ENCODE measurements around the gene LIPC.

LIPC gene

GRCh38 chr15:58387130-58387529, 44.7 kb upstream of the LIPC start:
- Histone ChIP-seq H3K9me3 (ENCODE audit: severe bottlenecking) (no peaks in the 10 kb centered on the region), H3K36me3 (no peaks in the 10 kb centered on the region), H3K27me3 (ENCODE audit: insufficient read depth, low read depth, severe bottlenecking) (no peaks in the 10 kb centered on the region), H3K27ac (no peak overlapping the region), H3K4me3 (ENCODE audit: low read depth, low read length) (no peak overlapping the region)
- DNase-seq: no peak
- TF ChIP-seq CTCF (IDR thresholded peaks at IDR 0.05; ENCODE audit: low read depth, low read length): no peak

- H3K27me3 ChIP-seq (ENCODE audit: insufficient read depth, low read depth, severe bottlenecking): no peaks in the 10 kb centered on the region
- no peaks in the 10 kb centered on the region for H3K9me3 ChIP-seq (ENCODE audit: severe bottlenecking)
- H3K27ac ChIP-seq: no peak overlapping the region
- no peaks in the 10 kb centered on the region for H3K36me3 ChIP-seq
- TF ChIP-seq CTCF (IDR thresholded peaks at IDR 0.05; ENCODE audit: low read depth, low read length): no peak
- no peak overlapping the region for H3K4me3 ChIP-seq (ENCODE audit: low read depth, low read length)
- DNase-seq: no peak
Measured at GRCh38 chr15:58388211-58388610, 43.6 kb upstream of the LIPC start.

DNA sequence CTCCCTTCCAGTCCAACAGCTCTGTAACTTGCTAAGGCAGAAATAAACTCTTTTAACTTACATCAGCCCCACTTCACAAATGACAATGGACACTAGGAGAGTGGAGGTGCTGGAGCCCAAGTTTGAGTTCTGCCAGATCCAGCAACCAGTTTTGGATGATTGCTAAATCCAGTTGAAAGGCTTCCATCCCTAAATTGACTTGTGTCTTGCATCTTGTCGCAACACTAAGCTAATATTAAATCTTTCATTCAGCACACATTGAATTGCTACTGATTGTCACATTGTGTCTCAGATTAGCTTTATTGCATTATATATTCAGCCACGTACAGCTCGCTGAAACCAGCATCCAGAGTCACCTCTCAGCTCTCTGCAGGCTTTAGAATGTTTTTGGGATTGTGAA, 41.7 kb upstream of the LIPC start:
- DNase-seq: no peak
- Histone ChIP-seq H3K27me3 (ENCODE audit: insufficient read depth, low read depth, severe bottlenecking) (no peaks in the 10 kb centered on the region), H3K9me3 (ENCODE audit: severe bottlenecking) (no peaks in the 10 kb centered on the region), H3K36me3 (no peaks in the 10 kb centered on the region), H3K4me3 (ENCODE audit: low read depth, low read length) (no peak overlapping the region), H3K27ac (no peak overlapping the region)
- TF ChIP-seq CTCF (IDR thresholded peaks at IDR 0.05; ENCODE audit: low read depth, low read length): no peak

- no peak for TF ChIP-seq CTCF (IDR thresholded peaks at IDR 0.05; ENCODE audit: low read depth, low read length)
- H3K27ac ChIP-seq: no peak overlapping the region
Measured at GRCh38 chr15:58390655-58391054, 41.1 kb upstream of the LIPC start.

GRCh38 chr15:58391088-58391487, 40.7 kb upstream of the LIPC start:
- TF ChIP-seq CTCF (IDR thresholded peaks at IDR 0.05; ENCODE audit: low read depth, low read length): no peak
- Histone ChIP-seq H3K27ac (no peak overlapping the region), H3K36me3 (no peaks in the 10 kb centered on the region), H3K9me3 (ENCODE audit: severe bottlenecking) (no peaks in the 10 kb centered on the region), H3K27me3 (ENCODE audit: insufficient read depth, low read depth, severe bottlenecking) (no peaks in the 10 kb centered on the region), H3K4me3 (ENCODE audit: low read depth, low read length) (no peak overlapping the region)
- no peak for DNase-seq

More at GRCh38 chr15:58390655-58391054, 41.1 kb upstream of the LIPC start:
- Histone ChIP-seq H3K27me3 (ENCODE audit: insufficient read depth, low read depth, severe bottlenecking) (no peaks in the 10 kb centered on the region), H3K36me3 (no peaks in the 10 kb centered on the region), H3K4me3 (ENCODE audit: low read depth, low read length) (no peak overlapping the region), H3K9me3 (ENCODE audit: severe bottlenecking) (no peaks in the 10 kb centered on the region)
- no peak for DNase-seq

DNA sequence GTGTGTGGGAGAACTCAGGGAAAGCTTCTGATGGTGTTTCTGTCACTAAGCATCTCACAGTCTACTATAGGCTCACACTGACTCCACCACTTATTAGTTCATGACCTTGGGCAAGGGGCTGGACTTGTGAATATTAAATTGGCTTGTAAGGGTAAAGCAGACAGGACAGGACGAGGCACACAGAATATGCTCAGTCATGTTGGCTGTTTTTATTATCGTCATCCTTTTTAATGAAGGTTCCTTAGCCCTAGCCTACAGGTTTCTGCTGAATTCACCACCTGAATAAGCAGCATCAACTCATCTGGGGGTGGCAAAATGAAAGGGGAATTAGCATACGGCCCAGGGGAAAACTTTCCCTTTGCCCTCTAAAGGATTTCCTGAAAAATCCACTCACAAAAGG, 39.6 kb upstream of the LIPC start:
- H3K27me3 ChIP-seq (ENCODE audit: insufficient read depth, low read depth, severe bottlenecking): no peaks in the 10 kb centered on the region
- no peaks in the 10 kb centered on the region for H3K36me3 ChIP-seq
- H3K9me3 ChIP-seq (ENCODE audit: severe bottlenecking): no peaks in the 10 kb centered on the region
- no peak for DNase-seq
- TF ChIP-seq CTCF (IDR thresholded peaks at IDR 0.05; ENCODE audit: low read depth, low read length): no peak
- no peak overlapping the region for H3K27ac ChIP-seq
- no peak overlapping the region for H3K4me3 ChIP-seq (ENCODE audit: low read depth, low read length)

All from WERI-Rb-1 (cell line).